Fibroblast of peridontal ligament (primary cell): ENCODE results near the gene PCDH10.
A peak's percentile ranks its signal among the peaks of the same experiment; 100 is the strongest.

Source experiments
- DNase-seq: peaks from one replicate; pipeline ENCODE4 v3.0.0-alpha.2; 2010; ENCODE audit errors: extremely low read depth

Gene PCDH10

DNA sequence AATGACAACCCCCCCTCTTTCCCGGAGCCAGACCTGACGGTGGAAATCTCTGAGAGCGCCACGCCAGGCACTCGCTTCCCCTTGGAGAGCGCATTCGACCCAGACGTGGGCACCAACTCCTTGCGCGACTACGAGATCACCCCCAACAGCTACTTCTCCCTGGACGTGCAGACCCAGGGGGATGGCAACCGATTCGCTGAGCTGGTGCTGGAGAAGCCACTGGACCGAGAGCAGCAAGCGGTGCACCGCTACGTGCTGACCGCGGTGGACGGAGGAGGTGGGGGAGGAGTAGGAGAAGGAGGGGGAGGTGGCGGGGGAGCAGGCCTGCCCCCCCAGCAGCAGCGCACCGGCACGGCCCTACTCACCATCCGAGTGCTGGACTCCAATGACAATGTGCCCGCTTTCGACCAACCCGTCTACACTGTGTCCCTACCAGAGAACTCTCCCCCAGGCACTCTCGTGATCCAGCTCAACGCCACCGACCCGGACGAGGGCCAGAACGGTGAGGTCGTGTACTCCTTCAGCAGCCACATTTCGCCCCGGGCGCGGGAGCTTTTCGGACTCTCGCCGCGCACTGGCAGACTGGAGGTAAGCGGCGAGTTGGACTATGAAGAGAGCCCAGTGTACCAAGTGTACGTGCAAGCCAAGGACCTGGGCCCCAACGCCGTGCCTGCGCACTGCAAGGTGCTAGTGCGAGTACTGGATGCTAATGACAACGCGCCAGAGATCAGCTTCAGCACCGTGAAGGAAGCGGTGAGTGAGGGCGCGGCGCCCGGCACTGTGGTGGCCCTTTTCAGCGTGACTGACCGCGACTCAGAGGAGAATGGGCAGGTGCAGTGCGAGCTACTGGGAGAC is 1.6 kb downstream of the PCDH10 start:
- DNase-seq: peak; percentile 7

DNA sequence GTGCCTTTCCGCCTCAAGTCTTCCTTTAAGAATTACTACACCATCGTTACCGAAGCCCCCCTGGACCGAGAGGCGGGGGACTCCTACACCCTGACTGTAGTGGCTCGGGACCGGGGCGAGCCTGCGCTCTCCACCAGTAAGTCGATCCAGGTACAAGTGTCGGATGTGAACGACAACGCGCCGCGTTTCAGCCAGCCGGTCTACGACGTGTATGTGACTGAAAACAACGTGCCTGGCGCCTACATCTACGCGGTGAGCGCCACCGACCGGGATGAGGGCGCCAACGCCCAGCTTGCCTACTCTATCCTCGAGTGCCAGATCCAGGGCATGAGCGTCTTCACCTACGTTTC is 2.2 kb downstream of the PCDH10 start:
- peak; percentile 9 for DNase-seq

DNA sequence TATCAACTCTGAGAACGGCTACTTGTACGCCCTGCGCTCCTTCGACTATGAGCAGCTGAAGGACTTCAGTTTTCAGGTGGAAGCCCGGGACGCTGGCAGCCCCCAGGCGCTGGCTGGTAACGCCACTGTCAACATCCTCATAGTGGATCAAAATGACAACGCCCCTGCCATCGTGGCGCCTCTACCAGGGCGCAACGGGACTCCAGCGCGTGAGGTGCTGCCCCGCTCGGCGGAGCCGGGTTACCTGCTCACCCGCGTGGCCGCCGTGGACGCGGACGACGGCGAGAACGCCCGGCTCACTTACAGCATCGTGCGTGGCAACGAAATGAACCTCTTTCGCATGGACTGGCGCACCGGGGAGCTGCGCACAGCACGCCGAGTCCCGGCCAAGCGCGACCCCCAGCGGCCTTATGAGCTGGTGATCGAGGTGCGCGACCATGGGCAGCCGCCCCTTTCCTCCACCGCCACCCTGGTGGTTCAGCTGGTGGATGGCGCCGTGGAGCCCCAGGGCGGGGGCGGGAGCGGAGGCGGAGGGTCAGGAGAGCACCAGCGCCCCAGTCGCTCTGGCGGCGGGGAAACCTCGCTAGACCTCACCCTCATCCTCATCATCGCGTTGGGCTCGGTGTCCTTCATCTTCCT is 2.7 kb downstream of the PCDH10 start:
- no peak for DNase-seq

DNA sequence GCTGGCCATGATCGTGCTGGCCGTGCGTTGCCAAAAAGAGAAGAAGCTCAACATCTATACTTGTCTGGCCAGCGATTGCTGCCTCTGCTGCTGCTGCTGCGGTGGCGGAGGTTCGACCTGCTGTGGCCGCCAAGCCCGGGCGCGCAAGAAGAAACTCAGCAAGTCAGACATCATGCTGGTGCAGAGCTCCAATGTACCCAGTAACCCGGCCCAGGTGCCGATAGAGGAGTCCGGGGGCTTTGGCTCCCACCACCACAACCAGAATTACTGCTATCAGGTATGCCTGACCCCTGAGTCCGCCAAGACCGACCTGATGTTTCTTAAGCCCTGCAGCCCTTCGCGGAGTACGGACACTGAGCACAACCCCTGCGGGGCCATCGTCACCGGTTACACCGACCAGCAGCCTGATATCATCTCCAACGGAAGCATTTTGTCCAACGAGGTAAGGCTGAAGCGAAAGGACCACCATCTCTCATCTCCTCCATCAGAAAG is 3.3 kb downstream of the PCDH10 start:
- peak; percentile 19 for DNase-seq

GRCh38 chr4:133152831-133153481 is 3.9 kb downstream of the PCDH10 start:
- DNase-seq: peak; percentile 29

- peak; percentile 77 for DNase-seq
These were observed 5.6 kb downstream of the PCDH10 start for GRCh38 chr4:133154725-133155124.

- DNase-seq: no peak
These were observed 7.0 kb downstream of the PCDH10 start for GRCh38 chr4:133156096-133156495.

- no peak for DNase-seq
These were observed 7.5 kb downstream of the PCDH10 start for GRCh38 chr4:133156556-133156955.

- DNase-seq: no peak
These were observed 8.5 kb downstream of the PCDH10 start for GRCh38 chr4:133157460-133158160.

DNA sequence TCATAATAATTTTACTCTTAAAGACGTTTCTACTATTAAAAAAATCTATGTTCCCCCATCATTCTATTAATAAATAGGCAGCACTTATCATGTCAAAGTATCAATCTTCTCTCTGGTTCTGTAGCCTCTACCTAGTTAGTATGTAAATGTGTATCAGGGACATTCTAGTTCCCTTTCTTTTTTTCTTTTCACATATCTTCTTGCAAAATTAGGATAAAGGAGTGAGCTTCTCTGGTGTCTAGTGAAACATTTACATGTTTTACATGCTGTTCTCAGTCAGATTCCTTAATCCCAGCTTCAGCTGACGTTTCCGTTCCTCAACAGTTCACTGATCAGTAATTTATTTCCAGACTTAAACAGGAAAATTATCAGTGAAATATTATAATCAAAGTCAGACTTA is 11.8 kb downstream of the PCDH10 start:
- no peak for DNase-seq

DNA sequence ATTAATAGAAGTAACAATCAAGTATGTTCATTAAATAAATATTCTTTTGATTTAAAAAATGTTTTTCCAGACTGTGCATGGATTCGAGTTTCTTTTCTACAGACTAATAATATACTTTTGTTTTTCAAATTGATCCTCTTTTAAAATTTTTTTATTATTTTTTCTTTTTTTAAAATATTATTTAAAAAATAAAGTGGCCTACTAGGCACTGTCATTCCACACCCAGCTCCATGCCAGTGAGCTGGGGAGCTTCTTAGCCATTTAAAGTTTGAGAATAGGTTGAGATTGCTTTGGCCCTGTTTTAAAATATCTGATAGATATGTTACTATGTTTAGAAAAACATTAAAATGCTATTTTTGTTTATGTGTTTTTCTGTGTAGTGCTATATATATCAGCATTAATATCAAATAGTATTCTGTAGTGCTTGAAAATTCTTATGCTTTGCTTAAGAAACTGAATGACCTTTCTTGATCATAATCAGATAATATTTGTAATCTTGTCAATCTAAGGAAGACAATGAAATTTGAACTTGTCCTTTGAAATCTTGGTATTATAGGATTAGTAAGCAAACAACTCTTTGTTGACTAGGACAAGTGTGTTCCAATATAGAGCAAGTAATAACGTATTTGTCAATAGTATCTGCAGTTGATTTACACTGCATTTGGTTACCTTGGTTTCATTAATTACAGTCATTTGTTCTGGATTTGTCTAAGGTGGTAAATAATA is 12.6 kb downstream of the PCDH10 start:
- DNase-seq: no peak

DNA sequence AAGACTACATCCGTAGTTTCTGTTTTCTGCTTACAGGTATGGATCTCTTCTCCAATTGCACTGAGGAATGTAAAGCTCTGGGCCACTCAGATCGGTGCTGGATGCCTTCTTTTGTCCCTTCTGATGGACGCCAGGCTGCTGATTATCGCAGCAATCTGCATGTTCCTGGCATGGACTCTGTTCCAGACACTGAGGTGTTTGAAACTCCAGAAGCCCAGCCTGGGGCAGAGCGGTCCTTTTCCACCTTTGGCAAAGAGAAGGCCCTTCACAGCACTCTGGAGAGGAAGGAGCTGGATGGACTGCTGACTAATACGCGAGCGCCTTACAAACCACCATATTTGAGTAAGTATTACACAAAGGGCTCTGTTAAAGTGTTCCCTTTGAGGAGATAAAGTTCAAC is 13.8 kb downstream of the PCDH10 start:
- DNase-seq: no peak

DNA sequence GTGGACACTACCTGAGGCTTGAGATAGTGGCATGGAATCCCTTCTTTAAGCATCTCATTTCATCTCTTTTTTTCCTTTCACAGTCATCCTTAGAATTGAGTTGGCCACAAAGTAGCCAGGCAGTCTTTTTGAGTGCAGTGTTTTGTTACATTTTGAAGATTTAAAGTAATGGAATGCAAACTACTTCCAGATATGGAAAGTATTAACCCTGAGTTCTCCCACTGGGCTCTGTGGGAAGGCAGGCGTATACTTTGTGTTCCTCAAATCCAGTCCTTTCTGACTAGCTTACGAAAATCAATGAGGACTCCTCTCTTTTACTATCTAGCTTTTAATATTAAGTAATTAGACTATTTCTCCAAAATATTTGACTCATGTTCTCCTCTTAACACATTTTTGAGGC is 29.9 kb downstream of the PCDH10 start:
- DNase-seq: peak; percentile 73

GRCh38 chr4:133186210-133186609 is 37.1 kb downstream of the PCDH10 start:
- DNase-seq: peak; percentile 18

DNA sequence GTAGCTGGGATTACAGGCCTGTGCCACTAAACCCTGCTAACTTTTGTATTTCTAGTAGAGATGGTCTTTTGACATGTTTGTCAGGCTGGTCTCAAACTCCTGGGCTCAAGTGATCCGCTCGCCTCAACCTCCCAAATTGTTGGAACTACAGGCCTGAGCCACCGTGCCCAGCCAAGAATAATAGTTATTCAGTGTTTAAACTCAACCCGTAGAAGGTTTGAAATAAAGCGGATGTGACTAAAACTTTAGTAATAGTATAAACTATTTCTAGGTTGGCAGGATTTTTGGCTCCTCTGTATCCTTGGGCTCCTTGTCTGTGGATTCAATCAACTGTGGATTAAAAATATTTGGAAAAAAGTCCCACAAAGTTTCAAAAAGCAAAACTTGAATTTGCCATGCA is 37.8 kb downstream of the PCDH10 start:
- DNase-seq: peak; percentile 7

DNA sequence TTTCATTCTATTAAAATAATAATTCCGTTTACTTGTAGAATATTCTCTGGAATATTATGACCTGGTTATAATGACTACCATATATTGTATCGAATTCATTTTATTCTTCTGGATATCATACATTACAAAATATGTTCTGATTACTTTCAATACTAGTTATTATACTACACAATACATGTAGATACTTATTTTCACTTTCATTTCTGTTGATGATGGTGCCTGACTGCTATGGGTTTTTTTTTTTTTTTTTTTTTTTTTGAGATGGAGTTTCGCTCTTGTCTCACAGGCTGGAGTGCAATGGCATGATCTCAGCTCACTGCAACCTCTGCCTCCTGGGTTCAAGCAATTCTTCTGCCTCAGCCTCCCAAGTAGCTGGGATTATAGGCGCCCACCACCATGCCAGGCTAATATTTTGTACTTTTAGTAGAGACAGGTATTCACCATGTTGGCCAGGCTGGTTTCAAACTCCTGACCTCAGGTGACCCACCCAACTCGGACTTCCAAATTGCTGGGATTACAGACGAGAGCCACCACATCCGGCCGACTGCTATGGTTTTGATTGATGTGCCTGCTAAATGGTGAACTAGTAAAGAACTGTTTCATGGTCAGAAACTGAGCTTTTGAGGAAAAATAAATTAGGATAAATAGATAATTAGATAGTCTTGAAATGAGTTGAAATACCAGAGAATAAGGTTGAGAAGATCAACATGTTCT is 39.5 kb downstream of the PCDH10 start:
- DNase-seq: peak; percentile 20

DNA sequence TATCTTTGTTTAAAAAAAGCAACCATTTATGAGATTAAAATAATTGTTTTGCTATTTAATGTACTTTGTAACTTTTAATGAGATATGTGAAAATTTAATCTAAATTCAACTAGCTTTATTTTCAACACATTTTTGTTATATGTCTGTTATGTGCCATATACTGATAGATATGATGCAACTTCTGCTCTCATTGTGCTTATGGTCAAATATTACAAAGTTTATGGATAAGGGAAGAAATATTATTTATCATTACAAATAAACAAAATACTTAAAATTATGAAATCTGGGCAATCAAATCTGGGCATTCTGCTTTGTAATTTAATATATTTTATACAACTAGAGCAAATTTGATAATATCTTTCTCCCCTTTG is 40.0 kb downstream of the PCDH10 start:
- DNase-seq: no peak

GRCh38 chr4:133190098-133190497 is 41.0 kb downstream of the PCDH10 start:
- DNase-seq: peak; percentile 39

DNA sequence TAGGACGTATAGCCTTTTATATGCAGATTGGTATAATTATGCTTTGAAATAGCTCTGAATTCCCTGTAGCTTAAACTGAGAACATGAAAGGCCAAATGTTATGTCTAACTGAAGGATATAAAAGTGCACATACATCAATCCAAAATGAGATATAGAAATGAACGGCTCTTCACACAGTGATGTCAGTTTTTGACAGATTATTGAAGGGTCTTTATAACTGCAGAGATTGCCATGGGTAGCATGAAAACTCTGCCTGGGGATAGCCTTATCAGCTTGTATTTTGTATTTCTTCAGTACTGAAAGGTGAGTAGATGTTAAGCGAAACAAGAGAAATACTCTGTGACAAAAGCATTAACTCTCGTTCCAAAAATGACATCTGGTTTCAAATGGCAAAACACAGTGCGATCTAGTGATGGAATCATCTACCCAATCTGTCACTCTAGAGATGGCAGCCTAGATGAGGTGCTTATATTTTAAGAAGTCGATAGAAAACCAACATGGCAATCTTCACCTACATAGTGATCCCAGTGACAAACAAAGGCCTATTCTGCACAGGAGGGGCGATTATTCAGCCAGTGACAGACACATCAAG is 59.7 kb downstream of the PCDH10 start:
- no peak for DNase-seq

DNA sequence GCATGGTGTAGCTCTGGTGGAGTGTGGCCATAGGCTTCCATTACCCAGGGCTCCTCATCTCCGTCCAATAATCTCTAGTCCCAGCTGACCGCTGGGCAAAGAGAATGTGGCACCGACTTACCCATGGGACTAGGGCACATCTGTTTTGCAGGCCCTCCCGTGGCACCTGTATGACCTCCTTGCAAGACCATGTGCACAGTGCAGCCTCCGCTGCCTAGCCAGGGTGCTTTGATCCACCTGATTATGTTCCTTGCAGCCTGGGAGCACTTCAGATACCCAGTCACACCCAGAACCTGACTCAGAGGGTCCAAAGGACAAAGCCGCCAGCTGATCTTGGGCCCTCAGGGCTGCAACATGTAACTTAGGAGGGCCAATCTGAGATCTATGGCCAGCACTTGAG is 84.8 kb downstream of the PCDH10 start:
- DNase-seq: no peak
